Measurements from ENCODE around the gene CIDEC. TPM values are rescaled to one million over a fixed set of nuclear protein-coding genes. Genes with fewer than 3 reads are reported as not detected.

CIDEC gene
- total RNA-seq, 4 donors from 2014 or later, result 27.2 to 510 (median 253) TPM

DNA sequence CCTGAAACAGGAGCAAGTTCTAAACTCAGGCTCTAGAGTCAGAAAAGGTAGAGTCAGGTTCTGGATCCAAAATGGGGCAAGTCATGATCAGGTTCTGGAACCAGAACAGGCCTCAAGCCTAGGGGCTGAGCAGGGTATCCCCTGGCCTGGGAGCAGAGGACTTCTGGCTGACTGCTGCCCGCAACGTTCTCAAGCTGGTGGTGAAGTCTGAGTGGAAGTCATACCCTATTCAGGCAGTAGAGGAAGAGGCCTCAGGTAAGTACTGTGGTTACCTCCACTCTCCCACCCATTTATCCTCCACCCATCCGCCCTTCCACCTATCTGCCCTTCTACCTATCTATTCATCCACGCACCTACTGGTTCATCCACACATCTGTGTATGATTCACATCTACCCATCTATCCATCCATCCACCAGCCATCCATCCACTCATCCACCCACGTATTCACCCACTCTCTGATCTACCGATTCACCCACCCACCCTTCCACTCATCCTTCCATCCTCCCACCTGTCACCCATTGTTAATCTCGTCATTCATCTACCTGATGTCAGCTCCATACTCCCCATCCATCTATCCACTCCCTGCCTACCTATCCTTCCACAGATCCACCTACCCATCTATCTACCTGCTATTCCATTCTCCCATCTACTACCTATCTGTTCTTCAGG, 61.3 kb downstream of the CIDEC start:
- no peak overlapping the region for H3K4me3 ChIP-seq
- H3K27me3 ChIP-seq, result no peaks in the 10 kb centered on the region
- no peak for DNase-seq
- TF ChIP-seq, protein P1, sequence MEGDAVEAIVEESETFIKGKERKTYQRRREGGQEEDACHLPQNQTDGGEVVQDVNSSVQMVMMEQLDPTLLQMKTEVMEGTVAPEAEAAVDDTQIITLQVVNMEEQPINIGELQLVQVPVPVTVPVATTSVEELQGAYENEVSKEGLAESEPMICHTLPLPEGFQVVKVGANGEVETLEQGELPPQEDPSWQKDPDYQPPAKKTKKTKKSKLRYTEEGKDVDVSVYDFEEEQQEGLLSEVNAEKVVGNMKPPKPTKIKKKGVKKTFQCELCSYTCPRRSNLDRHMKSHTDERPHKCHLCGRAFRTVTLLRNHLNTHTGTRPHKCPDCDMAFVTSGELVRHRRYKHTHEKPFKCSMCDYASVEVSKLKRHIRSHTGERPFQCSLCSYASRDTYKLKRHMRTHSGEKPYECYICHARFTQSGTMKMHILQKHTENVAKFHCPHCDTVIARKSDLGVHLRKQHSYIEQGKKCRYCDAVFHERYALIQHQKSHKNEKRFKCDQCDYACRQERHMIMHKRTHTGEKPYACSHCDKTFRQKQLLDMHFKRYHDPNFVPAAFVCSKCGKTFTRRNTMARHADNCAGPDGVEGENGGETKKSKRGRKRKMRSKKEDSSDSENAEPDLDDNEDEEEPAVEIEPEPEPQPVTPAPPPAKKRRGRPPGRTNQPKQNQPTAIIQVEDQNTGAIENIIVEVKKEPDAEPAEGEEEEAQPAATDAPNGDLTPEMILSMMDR (IDR thresholded peaks at IDR 0.05), result no peak
- no peak for TF ChIP-seq POLR2A (IDR thresholded peaks at IDR 0.05)
- no peaks in the 10 kb centered on the region for H3K36me3 ChIP-seq
- no peak overlapping the region for H3K27ac ChIP-seq
- no peaks in the 10 kb centered on the region for H3K9me3 ChIP-seq
- no peaks in the 10 kb centered on the region for H3K4me1 ChIP-seq

DNA sequence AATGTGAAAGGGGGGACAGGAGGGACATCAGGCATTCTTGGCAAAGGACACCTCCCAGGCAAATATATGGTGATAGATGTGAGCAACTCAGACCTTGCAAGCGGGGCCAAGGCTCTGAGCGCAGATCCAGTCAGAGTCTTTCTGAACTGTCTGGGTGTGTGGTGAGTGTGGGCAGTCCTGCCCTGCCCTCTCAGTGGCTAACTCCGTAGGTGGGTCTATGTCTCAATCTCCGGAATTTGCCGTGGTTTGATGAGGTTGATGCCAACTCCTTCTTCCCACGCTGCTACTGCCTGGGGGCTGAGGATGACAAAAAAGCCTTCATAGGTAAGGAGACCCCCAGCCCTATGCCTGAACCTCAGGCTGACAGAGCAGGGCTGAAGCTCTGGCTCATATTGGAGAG, 62.6 kb downstream of the CIDEC start:
- no peak for TF ChIP-seq POLR2A (IDR thresholded peaks at IDR 0.05)
- TF ChIP-seq, protein P1 (IDR thresholded peaks at IDR 0.05), result no peak
- Histone ChIP-seq H3K4me1 (no peaks in the 10 kb centered on the region), H3K27ac (no peak overlapping the region), H3K36me3 (peaks cover 0 to 5% (median 0%) of the 10 kb centered on the region in 3 donors), H3K4me3 (no peak overlapping the region), H3K9me3 (no peaks in the 10 kb centered on the region), H3K27me3 (no peaks in the 10 kb centered on the region)
- no peak for DNase-seq

Small RNA genes within 50 kb of the gene (small RNA-seq; reads per million reads assigned to genes)
- gene RNU6-882P, result 0 reads per million in 2 donors

Other genes starting within 250 kb of the CIDEC start
- gene MTMR14, start 230.7 kb downstream of the CIDEC start, total RNA-seq, result 10 to 100 TPM; 37.1 to 41.7 (median 38.3) TPM
- gene CPNE9, start 176.4 kb downstream of the CIDEC start, total RNA-seq, result not detected
- gene BRPF1, start 148.5 kb downstream of the CIDEC start, total RNA-seq, result 10 to 100 TPM; 16.8 to 43.7 (median 25.6) TPM
- 100 to 1,000 TPM in 1 of 4 donors, 10 to 100 TPM in 3; 51.2 to 163 (median 74.1) TPM for gene OGG1, start 130.3 kb downstream of the CIDEC start, total RNA-seq
- 10 to 100 TPM in 2 of 4 donors, 1 to 10 TPM in 2; 5.6 to 51.2 (median 10.4) TPM for gene CAMK1, start 110.3 kb downstream of the CIDEC start, total RNA-seq
- 10 to 100 TPM; 38.0 to 63.6 (median 55.7) TPM for gene TADA3, start 87.8 kb downstream of the CIDEC start, total RNA-seq
- gene ARPC4, start 87.2 kb downstream of the CIDEC start, total RNA-seq, result 100 to 1,000 TPM; 111 to 165 (median 135) TPM
- 100 to 1,000 TPM in 3 of 4 donors, 10 to 100 TPM in 1; 42.4 to 594 (median 143) TPM for gene TTLL3, start 70.0 kb downstream of the CIDEC start, total RNA-seq
- 10 to 100 TPM; 29.7 to 43.1 (median 38.5) TPM for gene RPUSD3, start 36.2 kb downstream of the CIDEC start, total RNA-seq
- gene JAGN1, start 10.4 kb upstream of the CIDEC start, total RNA-seq, result 10 to 100 TPM; 23.9 to 46.5 (median 41.9) TPM
- 100 to 1,000 TPM in 2 of 4 donors, 10 to 100 TPM in 2; 11.6 to 160 (median 109) TPM for gene IL17RE, start 22.6 kb upstream of the CIDEC start, total RNA-seq
- gene IL17RC, start 36.8 kb upstream of the CIDEC start, total RNA-seq, result 100 to 1,000 TPM in 3 of 4 donors, 10 to 100 TPM in 1; 22.3 to 125 (median 123) TPM
- 10 to 100 TPM; 21.9 to 45.6 (median 34.4) TPM for gene CRELD1, start 53.6 kb upstream of the CIDEC start, total RNA-seq
- gene PRRT3, start 72.2 kb upstream of the CIDEC start, total RNA-seq, result 10 to 100 TPM in 1 of 4 donors, 1 to 10 TPM in 3; 1.9 to 13.2 (median 3.6) TPM
- 10 to 100 TPM; 23.9 to 42.2 (median 32.8) TPM for gene EMC3, start 106.6 kb upstream of the CIDEC start, total RNA-seq
- 10 to 100 TPM in 1 of 4 donors, 1 to 10 TPM in 3; 4.6 to 38.0 (median 7.7) TPM for gene FANCD2, start 146.2 kb upstream of the CIDEC start, total RNA-seq
- gene FANCD2OS, start 228.0 kb upstream of the CIDEC start, total RNA-seq, result not detected
- gene BRK1, start 235.4 kb upstream of the CIDEC start, total RNA-seq, result 100 to 1,000 TPM in 1 of 4 donors, 10 to 100 TPM in 3; 43.7 to 104 (median 60.4) TPM

Measured in Peyer's patch (tissue), 4 donors.